K562 (cell line): ENCODE measurements around the gene RTN4. TPM values are rescaled to one million over a fixed set of nuclear protein-coding genes. Genes with fewer than 3 reads are reported as not detected.

ENCODE experiments used
- CCNT2 ChIP-seq: IDR thresholded peaks from 2 replicates; pipeline ENCODE4 v1.6.1; 2011; ENCODE audit warnings: borderline replicate concordance, low read depth, mild to moderate bottlenecking, moderate library complexity, mixed read lengths, low read length; ENCODE audit not compliant: insufficient read length; ENCODE audit errors: extremely low read depth
- FOXJ2 ChIP-seq: fragments of 200-800 bp; sonication (Bioruptor generic); IDR thresholded peaks from 2 replicates; pipeline ENCODE4 v1.6.1; 2016; ENCODE audit warnings: missing genetic modification characterization, missing compliant biosample characterization
- PHF8 ChIP-seq: fragments of 200-600 bp; sonication (generic); IDR thresholded peaks from 2 replicates; pipeline ENCODE4 v1.6.1; 2012; ENCODE audit warnings: mixed run types, mild to moderate bottlenecking, inconsistent platforms, low read length, moderate library complexity, borderline replicate concordance
- polyA plus RNA-seq, 8 experiments: library from polyadenylated mRNA; depleted of rRNA in 4 of 8; stranded (reverse) in 5 of 8; unstranded in 3 of 8; fragments of >200 nt; fragmentation: Nextera tagmentation in 2 of 8; fragmentation: Illumina TruSeq in 1 of 8; extraction: Ambion mirVana in 2 of 8; extraction: Trizol in 1 of 8; gene quantifications; 2 replicates each; pipeline versions ENCODE4 v1.2.1 to v1.2.3, GENCODE V29; 2011 to 2014; ENCODE audit warnings: inconsistent platforms in 1 of 8, missing spikeins in 1 of 8
- total RNA-seq, 7 experiments: library from RNA; depleted of rRNA in 6 of 7; stranded (reverse); fragments of >200 nt in 6 of 7; fragmentation: Illumina TruSeq in 2 of 7; extraction: Trizol in 2 of 7; gene quantifications; 2 replicates each; pipeline versions ENCODE4 v1.2.1 to v1.2.3, GENCODE V29; 2011 to 2021; ENCODE audit warnings: low replicate concordance in 1 of 7
- TF ChIP-seq, protein P1 (sequence below): fragments of 200-600 bp; sonication (generic); IDR thresholded peaks from one replicate; pipeline ENCODE4 v1.6.1; 2012; ENCODE audit warnings: mild to moderate bottlenecking, low read depth, low read length, inconsistent platforms
- TF ChIP-seq, protein P2 (sequence below): sonication (generic); formaldehyde crosslinking; IDR thresholded peaks from 2 replicates; pipeline ENCODE4 v1.5.0; 2020; ENCODE audit warnings: missing genetic modification reagents
- TF ChIP-seq, protein P3 (sequence below): fragments of 450-650 bp; formaldehyde crosslinking; IDR thresholded peaks from 2 replicates; pipeline ENCODE4 v1.4.0; 2020; ENCODE audit warnings: mild to moderate bottlenecking, mixed read lengths
- TF ChIP-seq, protein P4 (sequence below): fragments of 250-450 bp; sonication (Bioruptor Pico); IDR thresholded peaks from 2 replicates; pipeline ENCODE4 v1.5.0; 2021; ENCODE audit warnings: mild to moderate bottlenecking, borderline replicate concordance

Gene RTN4
- total and polyA plus RNA-seq, 9 of the 15 experiments (the other 6 are each of a cell fraction or from before 2014, with no cell fraction given): 73.0 to 248 (median 116) TPM

DNA sequence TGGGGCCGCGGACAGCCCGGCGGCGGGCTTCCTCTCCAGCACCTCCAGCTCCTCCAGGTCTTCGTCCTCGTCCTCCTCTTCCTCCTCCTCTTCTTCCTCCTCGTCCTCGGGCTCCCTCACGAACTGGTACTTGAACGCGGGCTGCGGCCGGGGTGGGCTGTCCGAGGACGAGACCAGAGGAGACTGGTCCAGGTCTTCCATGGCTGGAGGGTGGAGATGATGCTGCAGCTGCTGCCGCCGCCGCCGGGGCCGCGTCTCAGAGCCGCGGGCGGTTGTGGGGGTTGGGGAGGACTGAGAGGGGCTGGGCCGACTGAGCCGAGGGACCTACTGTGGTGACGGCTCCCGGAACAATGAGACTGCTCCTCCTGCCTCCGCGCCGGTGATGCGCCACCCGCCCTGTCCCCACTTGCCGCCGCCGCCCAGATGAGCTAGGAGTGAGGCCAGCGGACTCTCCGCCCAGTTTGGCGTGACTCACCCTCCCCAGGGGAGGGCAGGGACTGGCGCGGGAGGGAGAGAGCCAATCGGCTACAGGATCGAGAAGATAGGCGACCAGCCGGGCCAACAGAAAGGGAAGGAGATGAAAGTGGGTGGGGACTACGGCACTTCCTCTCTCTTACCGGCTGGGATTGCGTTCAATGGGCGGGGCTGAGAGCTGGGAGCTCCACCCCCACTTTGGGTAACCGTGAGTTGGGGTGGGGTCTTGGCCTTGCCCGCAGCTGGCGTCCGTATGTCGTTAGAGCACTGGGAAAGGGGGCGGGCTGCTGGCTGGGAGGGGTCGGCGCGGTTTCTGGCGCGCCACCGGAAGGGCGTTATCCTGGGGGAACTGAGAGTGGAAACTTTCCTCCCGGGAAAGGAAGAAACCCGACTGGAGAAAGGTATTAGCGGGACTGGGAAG, at the start of gene RTN4 (continued):
- TF ChIP-seq, protein P1, sequence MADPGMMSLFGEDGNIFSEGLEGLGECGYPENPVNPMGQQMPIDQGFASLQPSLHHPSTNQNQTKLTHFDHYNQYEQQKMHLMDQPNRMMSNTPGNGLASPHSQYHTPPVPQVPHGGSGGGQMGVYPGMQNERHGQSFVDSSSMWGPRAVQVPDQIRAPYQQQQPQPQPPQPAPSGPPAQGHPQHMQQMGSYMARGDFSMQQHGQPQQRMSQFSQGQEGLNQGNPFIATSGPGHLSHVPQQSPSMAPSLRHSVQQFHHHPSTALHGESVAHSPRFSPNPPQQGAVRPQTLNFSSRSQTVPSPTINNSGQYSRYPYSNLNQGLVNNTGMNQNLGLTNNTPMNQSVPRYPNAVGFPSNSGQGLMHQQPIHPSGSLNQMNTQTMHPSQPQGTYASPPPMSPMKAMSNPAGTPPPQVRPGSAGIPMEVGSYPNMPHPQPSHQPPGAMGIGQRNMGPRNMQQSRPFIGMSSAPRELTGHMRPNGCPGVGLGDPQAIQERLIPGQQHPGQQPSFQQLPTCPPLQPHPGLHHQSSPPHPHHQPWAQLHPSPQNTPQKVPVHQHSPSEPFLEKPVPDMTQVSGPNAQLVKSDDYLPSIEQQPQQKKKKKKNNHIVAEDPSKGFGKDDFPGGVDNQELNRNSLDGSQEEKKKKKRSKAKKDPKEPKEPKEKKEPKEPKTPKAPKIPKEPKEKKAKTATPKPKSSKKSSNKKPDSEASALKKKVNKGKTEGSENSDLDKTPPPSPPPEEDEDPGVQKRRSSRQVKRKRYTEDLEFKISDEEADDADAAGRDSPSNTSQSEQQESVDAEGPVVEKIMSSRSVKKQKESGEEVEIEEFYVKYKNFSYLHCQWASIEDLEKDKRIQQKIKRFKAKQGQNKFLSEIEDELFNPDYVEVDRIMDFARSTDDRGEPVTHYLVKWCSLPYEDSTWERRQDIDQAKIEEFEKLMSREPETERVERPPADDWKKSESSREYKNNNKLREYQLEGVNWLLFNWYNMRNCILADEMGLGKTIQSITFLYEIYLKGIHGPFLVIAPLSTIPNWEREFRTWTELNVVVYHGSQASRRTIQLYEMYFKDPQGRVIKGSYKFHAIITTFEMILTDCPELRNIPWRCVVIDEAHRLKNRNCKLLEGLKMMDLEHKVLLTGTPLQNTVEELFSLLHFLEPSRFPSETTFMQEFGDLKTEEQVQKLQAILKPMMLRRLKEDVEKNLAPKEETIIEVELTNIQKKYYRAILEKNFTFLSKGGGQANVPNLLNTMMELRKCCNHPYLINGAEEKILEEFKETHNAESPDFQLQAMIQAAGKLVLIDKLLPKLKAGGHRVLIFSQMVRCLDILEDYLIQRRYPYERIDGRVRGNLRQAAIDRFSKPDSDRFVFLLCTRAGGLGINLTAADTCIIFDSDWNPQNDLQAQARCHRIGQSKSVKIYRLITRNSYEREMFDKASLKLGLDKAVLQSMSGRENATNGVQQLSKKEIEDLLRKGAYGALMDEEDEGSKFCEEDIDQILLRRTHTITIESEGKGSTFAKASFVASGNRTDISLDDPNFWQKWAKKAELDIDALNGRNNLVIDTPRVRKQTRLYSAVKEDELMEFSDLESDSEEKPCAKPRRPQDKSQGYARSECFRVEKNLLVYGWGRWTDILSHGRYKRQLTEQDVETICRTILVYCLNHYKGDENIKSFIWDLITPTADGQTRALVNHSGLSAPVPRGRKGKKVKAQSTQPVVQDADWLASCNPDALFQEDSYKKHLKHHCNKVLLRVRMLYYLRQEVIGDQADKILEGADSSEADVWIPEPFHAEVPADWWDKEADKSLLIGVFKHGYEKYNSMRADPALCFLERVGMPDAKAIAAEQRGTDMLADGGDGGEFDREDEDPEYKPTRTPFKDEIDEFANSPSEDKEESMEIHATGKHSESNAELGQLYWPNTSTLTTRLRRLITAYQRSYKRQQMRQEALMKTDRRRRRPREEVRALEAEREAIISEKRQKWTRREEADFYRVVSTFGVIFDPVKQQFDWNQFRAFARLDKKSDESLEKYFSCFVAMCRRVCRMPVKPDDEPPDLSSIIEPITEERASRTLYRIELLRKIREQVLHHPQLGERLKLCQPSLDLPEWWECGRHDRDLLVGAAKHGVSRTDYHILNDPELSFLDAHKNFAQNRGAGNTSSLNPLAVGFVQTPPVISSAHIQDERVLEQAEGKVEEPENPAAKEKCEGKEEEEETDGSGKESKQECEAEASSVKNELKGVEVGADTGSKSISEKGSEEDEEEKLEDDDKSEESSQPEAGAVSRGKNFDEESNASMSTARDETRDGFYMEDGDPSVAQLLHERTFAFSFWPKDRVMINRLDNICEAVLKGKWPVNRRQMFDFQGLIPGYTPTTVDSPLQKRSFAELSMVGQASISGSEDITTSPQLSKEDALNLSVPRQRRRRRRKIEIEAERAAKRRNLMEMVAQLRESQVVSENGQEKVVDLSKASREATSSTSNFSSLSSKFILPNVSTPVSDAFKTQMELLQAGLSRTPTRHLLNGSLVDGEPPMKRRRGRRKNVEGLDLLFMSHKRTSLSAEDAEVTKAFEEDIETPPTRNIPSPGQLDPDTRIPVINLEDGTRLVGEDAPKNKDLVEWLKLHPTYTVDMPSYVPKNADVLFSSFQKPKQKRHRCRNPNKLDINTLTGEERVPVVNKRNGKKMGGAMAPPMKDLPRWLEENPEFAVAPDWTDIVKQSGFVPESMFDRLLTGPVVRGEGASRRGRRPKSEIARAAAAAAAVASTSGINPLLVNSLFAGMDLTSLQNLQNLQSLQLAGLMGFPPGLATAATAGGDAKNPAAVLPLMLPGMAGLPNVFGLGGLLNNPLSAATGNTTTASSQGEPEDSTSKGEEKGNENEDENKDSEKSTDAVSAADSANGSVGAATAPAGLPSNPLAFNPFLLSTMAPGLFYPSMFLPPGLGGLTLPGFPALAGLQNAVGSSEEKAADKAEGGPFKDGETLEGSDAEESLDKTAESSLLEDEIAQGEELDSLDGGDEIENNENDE: no peak
- TF ChIP-seq, protein P2, sequence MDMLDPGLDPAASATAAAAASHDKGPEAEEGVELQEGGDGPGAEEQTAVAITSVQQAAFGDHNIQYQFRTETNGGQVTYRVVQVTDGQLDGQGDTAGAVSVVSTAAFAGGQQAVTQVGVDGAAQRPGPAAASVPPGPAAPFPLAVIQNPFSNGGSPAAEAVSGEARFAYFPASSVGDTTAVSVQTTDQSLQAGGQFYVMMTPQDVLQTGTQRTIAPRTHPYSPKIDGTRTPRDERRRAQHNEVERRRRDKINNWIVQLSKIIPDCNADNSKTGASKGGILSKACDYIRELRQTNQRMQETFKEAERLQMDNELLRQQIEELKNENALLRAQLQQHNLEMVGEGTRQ: no peak
- TF ChIP-seq, protein P3, sequence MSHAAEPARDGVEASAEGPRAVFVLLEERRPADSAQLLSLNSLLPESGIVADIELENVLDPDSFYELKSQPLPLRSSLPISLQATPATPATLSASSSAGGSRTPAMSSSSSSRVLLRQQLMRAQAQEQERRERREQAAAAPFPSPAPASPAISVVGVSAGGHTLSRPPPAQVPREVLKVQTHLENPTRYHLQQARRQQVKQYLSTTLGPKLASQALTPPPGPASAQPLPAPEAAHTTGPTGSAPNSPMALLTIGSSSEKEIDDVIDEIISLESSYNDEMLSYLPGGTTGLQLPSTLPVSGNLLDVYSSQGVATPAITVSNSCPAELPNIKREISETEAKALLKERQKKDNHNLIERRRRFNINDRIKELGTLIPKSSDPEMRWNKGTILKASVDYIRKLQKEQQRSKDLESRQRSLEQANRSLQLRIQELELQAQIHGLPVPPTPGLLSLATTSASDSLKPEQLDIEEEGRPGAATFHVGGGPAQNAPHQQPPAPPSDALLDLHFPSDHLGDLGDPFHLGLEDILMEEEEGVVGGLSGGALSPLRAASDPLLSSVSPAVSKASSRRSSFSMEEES: no peak
- TF ChIP-seq FOXJ2 (tag) (peak; percentile 45; the same call in 1 of the 2 replicates), CCNT2 (peak; percentile 82), PHF8 (peak; percentile 39; the same call in 1 of the 2 replicates)
- TF ChIP-seq, protein P4, sequence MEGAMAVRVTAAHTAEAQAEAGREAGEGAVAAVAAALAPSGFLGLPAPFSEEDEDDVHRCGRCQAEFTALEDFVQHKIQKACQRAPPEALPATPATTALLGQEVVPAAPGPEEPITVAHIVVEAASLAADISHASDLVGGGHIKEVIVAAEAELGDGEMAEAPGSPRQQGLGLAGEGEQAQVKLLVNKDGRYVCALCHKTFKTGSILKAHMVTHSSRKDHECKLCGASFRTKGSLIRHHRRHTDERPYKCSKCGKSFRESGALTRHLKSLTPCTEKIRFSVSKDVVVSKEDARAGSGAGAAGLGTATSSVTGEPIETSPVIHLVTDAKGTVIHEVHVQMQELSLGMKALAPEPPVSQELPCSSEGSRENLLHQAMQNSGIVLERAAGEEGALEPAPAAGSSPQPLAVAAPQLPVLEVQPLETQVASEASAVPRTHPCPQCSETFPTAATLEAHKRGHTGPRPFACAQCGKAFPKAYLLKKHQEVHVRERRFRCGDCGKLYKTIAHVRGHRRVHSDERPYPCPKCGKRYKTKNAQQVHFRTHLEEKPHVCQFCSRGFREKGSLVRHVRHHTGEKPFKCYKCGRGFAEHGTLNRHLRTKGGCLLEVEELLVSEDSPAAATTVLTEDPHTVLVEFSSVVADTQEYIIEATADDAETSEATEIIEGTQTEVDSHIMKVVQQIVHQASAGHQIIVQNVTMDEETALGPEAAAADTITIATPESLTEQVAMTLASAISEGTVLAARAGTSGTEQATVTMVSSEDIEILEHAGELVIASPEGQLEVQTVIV (CRISPR knock-in tag): no peak
